ENCODE measurements around the gene ZNF217.

The ZNF217 gene

DNA sequence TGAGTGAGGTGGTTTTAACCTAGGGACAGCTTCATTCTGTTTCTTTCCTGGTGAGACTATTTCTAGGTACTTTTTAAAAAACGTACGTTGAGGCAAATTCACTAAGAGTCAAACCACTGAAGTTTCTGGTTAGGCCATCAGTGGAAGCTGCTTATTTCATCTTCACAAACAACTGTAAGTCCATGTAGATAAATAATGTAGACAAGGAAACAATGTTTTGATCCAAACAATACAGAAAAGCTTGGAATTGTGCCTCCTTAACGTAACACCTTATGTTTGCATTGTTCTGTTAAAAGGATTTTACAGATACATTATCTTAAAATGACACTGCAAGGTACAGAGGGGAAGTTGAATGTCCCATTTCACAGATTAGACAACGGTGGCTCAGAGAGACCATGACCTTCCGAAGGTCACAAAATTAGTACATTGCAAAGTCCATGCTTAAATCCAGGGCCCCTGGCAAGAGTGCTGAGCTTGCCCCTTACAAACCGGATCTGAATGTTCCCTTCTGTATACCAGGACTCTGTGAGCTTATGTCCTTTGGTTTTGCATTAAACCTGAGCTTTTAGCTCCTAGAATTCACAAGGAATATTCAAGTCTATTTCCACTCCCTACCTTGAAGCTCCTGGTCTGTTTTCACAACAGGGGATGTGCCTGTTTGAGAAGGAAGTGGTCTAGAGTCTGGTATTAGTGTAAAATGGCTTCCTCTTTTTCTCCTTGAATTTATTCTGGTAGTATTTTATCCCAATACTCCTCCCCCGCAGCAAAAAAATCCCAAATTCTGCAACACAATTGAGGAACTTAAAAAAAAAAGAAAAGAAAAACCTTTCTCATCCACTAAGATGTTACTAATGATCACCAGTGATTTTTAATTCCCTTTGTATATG lies 28.9 kb upstream of the ZNF217 start:
- TF ChIP-seq NFIC (IDR thresholded peaks at IDR 0.05) (no peak), TEAD4 (IDR thresholded peaks at IDR 0.05) (no peak), FOXM1 (IDR thresholded peaks at IDR 0.05; ENCODE audit: borderline replicate concordance, low read depth) (no peak), TCF12 (IDR thresholded peaks at IDR 0.05; ENCODE audit: low read depth) (no peak), RAD21 (IDR thresholded peaks at IDR 0.05; ENCODE audit: low read depth) (no peak)

DNA sequence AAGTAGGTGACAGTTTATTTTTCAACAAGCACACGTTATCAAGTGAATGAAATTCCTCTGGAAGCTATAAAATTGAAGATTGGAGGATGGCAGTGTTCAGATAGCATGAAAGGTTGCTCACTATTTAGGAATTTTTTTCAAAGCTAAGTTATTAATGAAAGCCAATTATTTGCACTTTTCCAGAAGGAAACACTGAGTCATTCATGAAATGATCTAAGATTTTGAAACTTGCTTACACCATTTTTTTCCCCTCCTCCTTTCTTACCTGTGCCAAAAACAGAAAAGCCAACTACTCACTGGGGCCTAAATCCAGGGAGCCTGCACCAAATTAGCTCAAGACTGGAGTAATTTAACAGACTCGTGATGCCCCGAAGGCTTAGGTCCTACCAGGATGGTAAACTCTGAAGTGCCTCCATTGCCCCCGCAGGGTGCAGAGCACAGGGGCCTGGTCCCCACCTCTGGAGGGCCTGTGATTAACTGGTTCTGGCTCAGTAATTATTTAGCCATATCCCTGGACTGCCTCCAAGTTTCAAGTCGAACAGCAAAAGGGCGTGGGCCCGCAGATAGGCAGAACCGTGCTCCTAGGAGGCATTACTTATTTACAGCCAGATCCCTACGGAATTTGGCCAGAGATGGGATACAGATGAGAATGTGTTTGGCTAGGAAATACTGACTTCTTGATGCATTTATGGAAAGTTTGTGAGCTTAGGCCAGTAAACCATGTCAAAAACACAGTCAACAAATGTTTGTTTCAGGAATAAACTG lies 28.0 kb upstream of the ZNF217 start:
- TF ChIP-seq TEAD4 (IDR thresholded peaks at IDR 0.05) (peak; percentile 74), NFIC (IDR thresholded peaks at IDR 0.05) (peak; percentile 93), FOXM1 (IDR thresholded peaks at IDR 0.05; ENCODE audit: borderline replicate concordance, low read depth) (peak; percentile 90), TCF12 (IDR thresholded peaks at IDR 0.05; ENCODE audit: low read depth) (peak; percentile 81), CREB1 (IDR thresholded peaks at IDR 0.05; ENCODE audit: low read depth) (peak; percentile 14; the same call in 1 of the 2 replicates), EGR1 (IDR thresholded peaks at IDR 0.05) (no peak), TAF1 (IDR thresholded peaks at IDR 0.05; ENCODE audit: low read depth) (no peak), ZBTB7A (IDR thresholded peaks at IDR 0.05; ENCODE audit: low read depth) (0 out of 2 replicates have a peak, but pooled peaks have one; percentile 56), YY1 (IDR thresholded peaks at IDR 0.05; ENCODE audit: low read depth) (peak; percentile 43; the same call in 1 of the 2 replicates), RAD21 (IDR thresholded peaks at IDR 0.05; ENCODE audit: low read depth) (peak; percentile 28; the same call in 1 of the 2 replicates), EP300 (IDR thresholded peaks at IDR 0.05; ENCODE audit: borderline replicate concordance) (peak; percentile 79), CEBPB (IDR thresholded peaks at IDR 0.05) (peak; percentile 82)
- TF ChIP-seq, protein P1, sequence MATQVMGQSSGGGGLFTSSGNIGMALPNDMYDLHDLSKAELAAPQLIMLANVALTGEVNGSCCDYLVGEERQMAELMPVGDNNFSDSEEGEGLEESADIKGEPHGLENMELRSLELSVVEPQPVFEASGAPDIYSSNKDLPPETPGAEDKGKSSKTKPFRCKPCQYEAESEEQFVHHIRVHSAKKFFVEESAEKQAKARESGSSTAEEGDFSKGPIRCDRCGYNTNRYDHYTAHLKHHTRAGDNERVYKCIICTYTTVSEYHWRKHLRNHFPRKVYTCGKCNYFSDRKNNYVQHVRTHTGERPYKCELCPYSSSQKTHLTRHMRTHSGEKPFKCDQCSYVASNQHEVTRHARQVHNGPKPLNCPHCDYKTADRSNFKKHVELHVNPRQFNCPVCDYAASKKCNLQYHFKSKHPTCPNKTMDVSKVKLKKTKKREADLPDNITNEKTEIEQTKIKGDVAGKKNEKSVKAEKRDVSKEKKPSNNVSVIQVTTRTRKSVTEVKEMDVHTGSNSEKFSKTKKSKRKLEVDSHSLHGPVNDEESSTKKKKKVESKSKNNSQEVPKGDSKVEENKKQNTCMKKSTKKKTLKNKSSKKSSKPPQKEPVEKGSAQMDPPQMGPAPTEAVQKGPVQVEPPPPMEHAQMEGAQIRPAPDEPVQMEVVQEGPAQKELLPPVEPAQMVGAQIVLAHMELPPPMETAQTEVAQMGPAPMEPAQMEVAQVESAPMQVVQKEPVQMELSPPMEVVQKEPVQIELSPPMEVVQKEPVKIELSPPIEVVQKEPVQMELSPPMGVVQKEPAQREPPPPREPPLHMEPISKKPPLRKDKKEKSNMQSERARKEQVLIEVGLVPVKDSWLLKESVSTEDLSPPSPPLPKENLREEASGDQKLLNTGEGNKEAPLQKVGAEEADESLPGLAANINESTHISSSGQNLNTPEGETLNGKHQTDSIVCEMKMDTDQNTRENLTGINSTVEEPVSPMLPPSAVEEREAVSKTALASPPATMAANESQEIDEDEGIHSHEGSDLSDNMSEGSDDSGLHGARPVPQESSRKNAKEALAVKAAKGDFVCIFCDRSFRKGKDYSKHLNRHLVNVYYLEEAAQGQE (IDR thresholded peaks at IDR 0.05; ENCODE audit: low read depth) = 0 out of 2 replicates have a peak, but pooled peaks have one; percentile 6
- TF ChIP-seq, protein P2, sequence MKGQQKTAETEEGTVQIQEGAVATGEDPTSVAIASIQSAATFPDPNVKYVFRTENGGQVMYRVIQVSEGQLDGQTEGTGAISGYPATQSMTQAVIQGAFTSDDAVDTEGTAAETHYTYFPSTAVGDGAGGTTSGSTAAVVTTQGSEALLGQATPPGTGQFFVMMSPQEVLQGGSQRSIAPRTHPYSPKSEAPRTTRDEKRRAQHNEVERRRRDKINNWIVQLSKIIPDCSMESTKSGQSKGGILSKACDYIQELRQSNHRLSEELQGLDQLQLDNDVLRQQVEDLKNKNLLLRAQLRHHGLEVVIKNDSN (IDR thresholded peaks at IDR 0.05) = peak; percentile 32; the same call in 1 of the 2 replicates
- TF ChIP-seq, protein P3, sequence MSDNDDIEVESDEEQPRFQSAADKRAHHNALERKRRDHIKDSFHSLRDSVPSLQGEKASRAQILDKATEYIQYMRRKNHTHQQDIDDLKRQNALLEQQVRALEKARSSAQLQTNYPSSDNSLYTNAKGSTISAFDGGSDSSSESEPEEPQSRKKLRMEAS (IDR thresholded peaks at IDR 0.05) = peak; percentile 34; the same call in 1 of the 2 replicates

DNA sequence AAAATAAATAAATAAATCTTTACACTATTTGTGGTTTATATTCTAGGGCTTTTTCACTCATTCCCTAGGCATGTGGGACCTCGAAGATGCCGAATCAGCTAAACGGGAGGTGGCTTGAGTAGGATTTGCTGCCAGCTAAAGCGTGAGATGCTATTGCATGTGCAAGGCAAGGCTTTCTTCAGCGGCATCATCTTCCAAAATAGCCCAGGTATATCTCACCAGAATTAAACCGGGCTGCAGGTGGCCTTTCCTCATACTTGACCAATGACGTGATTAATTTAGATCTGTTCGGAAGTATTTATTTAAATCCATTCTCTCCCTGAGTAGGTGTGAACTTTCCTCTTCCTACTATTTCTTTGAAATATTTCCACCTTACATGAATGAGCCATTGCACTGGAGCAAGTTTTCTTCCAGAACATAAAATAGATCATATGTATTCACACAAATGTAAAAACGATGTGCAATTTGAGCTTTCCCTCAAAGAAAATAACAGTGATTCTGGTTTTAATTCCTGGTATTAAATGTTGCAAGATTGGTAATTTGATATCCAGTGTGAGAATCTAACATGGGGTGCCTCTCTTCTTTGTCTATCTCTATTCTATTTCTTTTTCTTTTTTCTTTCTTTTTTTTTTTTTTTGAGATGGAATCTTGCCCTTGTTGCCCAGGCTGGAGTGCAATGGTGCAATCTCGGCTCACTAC lies 24.3 kb upstream of the ZNF217 start:
- no peak for TF ChIP-seq TCF12 (IDR thresholded peaks at IDR 0.05; ENCODE audit: low read depth)
- no peak for TF ChIP-seq TEAD4 (IDR thresholded peaks at IDR 0.05)
- no peak for TF ChIP-seq EGR1 (IDR thresholded peaks at IDR 0.05)
- no peak for TF ChIP-seq RAD21 (IDR thresholded peaks at IDR 0.05; ENCODE audit: low read depth)
- TF ChIP-seq, protein P3 (IDR thresholded peaks at IDR 0.05) = no peak
- TF ChIP-seq CREB1 (IDR thresholded peaks at IDR 0.05; ENCODE audit: low read depth) = no peak

DNA sequence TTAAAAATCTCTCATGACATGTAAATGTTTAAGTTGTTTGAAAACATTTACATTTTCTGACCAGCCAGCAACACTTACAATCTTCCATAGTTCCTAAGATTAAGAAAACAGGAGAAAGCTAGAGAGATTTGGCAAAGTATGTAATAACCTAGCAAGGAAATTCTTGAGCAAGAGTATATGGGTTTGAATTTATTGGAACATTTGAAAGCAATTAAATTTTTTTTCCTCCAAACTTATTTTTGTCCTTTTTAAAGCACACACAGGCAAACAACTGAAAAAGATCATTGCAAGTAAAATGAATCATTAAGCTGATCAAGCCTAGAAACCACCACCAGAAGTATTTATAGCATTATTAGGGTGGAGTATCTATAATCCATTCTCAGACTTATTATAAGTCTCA lies 20.1 kb upstream of the ZNF217 start:
- TF ChIP-seq EP300 (IDR thresholded peaks at IDR 0.05; ENCODE audit: borderline replicate concordance) = no peak
- no peak for TF ChIP-seq TAF1 (IDR thresholded peaks at IDR 0.05; ENCODE audit: low read depth)

DNA sequence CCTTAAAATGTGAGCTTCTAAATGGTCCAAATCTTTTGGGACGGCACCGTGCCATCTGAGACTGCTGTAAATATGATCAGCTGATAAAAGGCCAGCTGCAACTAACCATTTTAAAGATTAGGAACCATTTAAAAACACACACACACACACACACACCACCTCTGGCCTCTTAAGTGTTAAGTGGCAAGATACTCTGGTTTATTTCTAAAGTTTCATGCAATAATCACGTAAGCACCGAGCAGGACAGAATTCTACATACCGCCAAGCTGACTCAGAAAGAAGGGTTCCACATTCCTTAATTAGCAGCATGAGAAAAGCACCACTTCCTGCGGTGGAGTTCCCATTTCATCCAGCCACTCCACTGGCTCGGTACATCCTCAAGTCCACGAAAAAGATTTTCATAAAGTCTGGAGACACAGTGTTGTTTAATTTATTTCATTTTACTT lies 17.8 kb upstream of the ZNF217 start:
- TF ChIP-seq CREB1 (IDR thresholded peaks at IDR 0.05; ENCODE audit: low read depth) (no peak), EGR1 (IDR thresholded peaks at IDR 0.05) (no peak), TCF12 (IDR thresholded peaks at IDR 0.05; ENCODE audit: low read depth) (peak; percentile 66), FOXM1 (IDR thresholded peaks at IDR 0.05; ENCODE audit: borderline replicate concordance, low read depth) (no peak), ZBTB7A (IDR thresholded peaks at IDR 0.05; ENCODE audit: low read depth) (no peak), TEAD4 (IDR thresholded peaks at IDR 0.05) (peak; percentile 88), TAF1 (IDR thresholded peaks at IDR 0.05; ENCODE audit: low read depth) (no peak), NFIC (IDR thresholded peaks at IDR 0.05) (no peak), CEBPB (IDR thresholded peaks at IDR 0.05) (no peak), EP300 (IDR thresholded peaks at IDR 0.05; ENCODE audit: borderline replicate concordance) (peak; percentile 61; the same call in 1 of the 2 replicates), YY1 (IDR thresholded peaks at IDR 0.05; ENCODE audit: low read depth) (no peak), RAD21 (IDR thresholded peaks at IDR 0.05; ENCODE audit: low read depth) (no peak; the same call in 1 of the 2 replicates)
- TF ChIP-seq, protein P3 (IDR thresholded peaks at IDR 0.05) = peak; percentile 17; the same call in 1 of the 2 replicates
- TF ChIP-seq, protein P1 (IDR thresholded peaks at IDR 0.05; ENCODE audit: low read depth) = no peak
- TF ChIP-seq, protein P2 (IDR thresholded peaks at IDR 0.05) = no peak

Measured in Ishikawa (cell line).